HepG2 (cell line): ENCODE measurements around the gene CREB1. TPM values are rescaled to one million over a fixed set of nuclear protein-coding genes. Genes with fewer than 3 reads are reported as not detected.

Source experiments
- AGO2 ChIP-seq: fragments of 200-400 bp; formaldehyde crosslinking; optimal IDR thresholded peaks from 2 replicates; pipeline ENCODE3; 2017; ENCODE audit warnings: mild to moderate bottlenecking, low read depth, low read length, moderate library complexity
- ARNT2 ChIP-seq: sonication (generic); formaldehyde crosslinking; IDR thresholded peaks from 2 replicates; pipeline ENCODE4 v1.8.0; 2022; ENCODE audit warnings: mild to moderate bottlenecking, low read depth, missing genetic modification reagents, moderate library complexity
- GTF3A ChIP-seq: sonication (generic); formaldehyde crosslinking; conservative IDR thresholded peaks from 2 replicates; pipeline ENCODE4 v1.4.0; 2020; ENCODE audit warnings: mild to moderate bottlenecking, missing genetic modification reagents
- MAZ ChIP-seq, 2 experiments: sonication (generic) in 1 of 2; formaldehyde crosslinking in 1 of 2; IDR thresholded peaks; 2 replicates each; pipeline versions ENCODE4 v1.5.0 to v1.6.1; 2012 to 2020; ENCODE audit warnings: low read depth in 2 of 2, mild to moderate bottlenecking in 2 of 2, borderline replicate concordance in 1 of 2, improper control_type of control experiment in 1 of 2, low read length in 1 of 2, missing genetic modification reagents in 1 of 2, moderate library complexity in 1 of 2
- NFE2 ChIP-seq: sonication (generic); formaldehyde crosslinking; IDR thresholded peaks from 2 replicates; pipeline ENCODE4 v1.4.0; 2020; ENCODE audit warnings: missing genetic modification reagents
- RORA ChIP-seq: sonication (generic); formaldehyde crosslinking; IDR thresholded peaks from 2 replicates; pipeline ENCODE4 v1.5.0; 2020; ENCODE audit warnings: mild to moderate bottlenecking, missing genetic modification reagents, moderate library complexity
- SATB2 ChIP-seq: sonication (generic); formaldehyde crosslinking; IDR thresholded peaks from 2 replicates; pipeline ENCODE4 v1.5.0; 2020; ENCODE audit warnings: missing genetic modification reagents
- SYNCRIP ChIP-seq: fragments of 200-400 bp; formaldehyde crosslinking; IDR thresholded peaks from 2 replicates; pipeline ENCODE4 v1.6.1; 2018; ENCODE audit warnings: mild to moderate bottlenecking, low read depth, low read length; ENCODE audit not compliant: insufficient read depth
- TCF7 ChIP-seq: sonication (generic); IDR thresholded peaks from 2 replicates; pipeline ENCODE4 v1.6.1; 2016; ENCODE audit warnings: antibody characterized with exemption, low read depth
- TIGD3 ChIP-seq: sonication (generic); formaldehyde crosslinking; IDR thresholded peaks from 2 replicates; pipeline ENCODE4 v1.5.1; 2020; ENCODE audit warnings: mild to moderate bottlenecking, missing genetic modification reagents, borderline replicate concordance
- U2AF2 ChIP-seq: fragments of 200-400 bp; formaldehyde crosslinking; IDR thresholded peaks from 2 replicates; pipeline ENCODE4 v1.6.1; 2017; ENCODE audit warnings: low read depth, mild to moderate bottlenecking, low read length
- YEATS2 ChIP-seq: sonication (generic); formaldehyde crosslinking; IDR thresholded peaks from 2 replicates; pipeline ENCODE4 v1.4.0; 2020; ENCODE audit warnings: missing genetic modification reagents, borderline replicate concordance
- YEATS4 ChIP-seq: sonication (generic); formaldehyde crosslinking; IDR thresholded peaks from 2 replicates; pipeline ENCODE4 v1.4.0; 2020; ENCODE audit warnings: missing genetic modification reagents, borderline replicate concordance
- ZNF180 ChIP-seq: sonication (generic); formaldehyde crosslinking; IDR thresholded peaks from 2 replicates; pipeline ENCODE4 v1.4.0; 2020; ENCODE audit warnings: low read depth, missing genetic modification reagents, borderline replicate concordance
- ZNF33A ChIP-seq: sonication (generic); formaldehyde crosslinking; IDR thresholded peaks from 2 replicates; pipeline ENCODE4 v1.5.1; 2020; ENCODE audit warnings: missing genetic modification reagents, mild to moderate bottlenecking, moderate library complexity, borderline replicate concordance
- polyA plus RNA-seq, 8 experiments: library from polyadenylated mRNA; depleted of rRNA in 3 of 8; stranded (reverse) in 7 of 8; unstranded in 1 of 8; fragments of >200 nt; fragmentation: Illumina TruSeq in 4 of 8; extraction: Trizol in 4 of 8; gene quantifications; 2 replicates each; pipeline versions ENCODE4 v1.2.1 to v1.2.3, GENCODE V29; 2011 to 2016; ENCODE audit warnings: low read depth in 4 of 8, missing spikeins in 1 of 8, mixed read lengths in 1 of 8; ENCODE audit not compliant: insufficient read depth in 1 of 8
- total RNA-seq, 5 experiments: library from RNA; depleted of rRNA; stranded (reverse); fragments of >200 nt; fragmentation: Illumina TruSeq; extraction: Trizol; gene quantifications; 2 replicates each; pipeline ENCODE4 v1.2.3, GENCODE V29; 2016; ENCODE audit warnings: low read depth in 1 of 5
- TF ChIP-seq, protein P1 (sequence below): sonication (generic); formaldehyde crosslinking; IDR thresholded peaks from 2 replicates; pipeline ENCODE4 v1.4.0; 2020; ENCODE audit warnings: low read depth, missing genetic modification reagents
- TF ChIP-seq, protein P2 (sequence below): sonication (generic); formaldehyde crosslinking; IDR thresholded peaks from 2 replicates; pipeline ENCODE4 v1.8.1; 2022; ENCODE audit warnings: low read depth, mild to moderate bottlenecking, missing genetic modification reagents
- TF ChIP-seq, protein P3 (sequence below): sonication (generic); formaldehyde crosslinking; conservative IDR thresholded peaks from 2 replicates; pipeline ENCODE4 v1.8.0; 2022; ENCODE audit warnings: low read depth, missing genetic modification reagents

The CREB1 gene
- total and polyA plus RNA-seq, 2 of the 13 experiments (the other 11 are each of a cell fraction or from before 2014, with no cell fraction given) = 51.8 to 51.9 TPM

- TF ChIP-seq AGO2 (peak; percentile 82), SYNCRIP (no peak), GTF3A (CRISPR knock-in tag) (0 out of 2 replicates have a peak, but pooled peaks have one; percentile 32), ZNF180 (CRISPR knock-in tag) (no peak), TCF7 (no peak), NFE2 (CRISPR knock-in tag) (no peak), SATB2 (CRISPR knock-in tag) (no peak; the same call in 1 of the 2 replicates), U2AF2 (no peak), RORA (CRISPR knock-in tag) (no peak), TIGD3 (CRISPR knock-in tag) (no peak), ZNF33A (CRISPR knock-in tag) (no peak), YEATS4 (peak; percentile 81), MAZ (IDR thresholded peaks at IDR 0.05; ENCODE audit: borderline replicate concordance, low read depth, low read length) (peak; percentile 99), MAZ (CRISPR knock-in tag; IDR thresholded peaks at IDR 0.05; ENCODE audit: low read depth) (peak; percentile 99), ARNT2 (CRISPR knock-in tag) (peak; percentile 89), YEATS2 (CRISPR knock-in tag) (no peak)
- TF ChIP-seq, protein P1, sequence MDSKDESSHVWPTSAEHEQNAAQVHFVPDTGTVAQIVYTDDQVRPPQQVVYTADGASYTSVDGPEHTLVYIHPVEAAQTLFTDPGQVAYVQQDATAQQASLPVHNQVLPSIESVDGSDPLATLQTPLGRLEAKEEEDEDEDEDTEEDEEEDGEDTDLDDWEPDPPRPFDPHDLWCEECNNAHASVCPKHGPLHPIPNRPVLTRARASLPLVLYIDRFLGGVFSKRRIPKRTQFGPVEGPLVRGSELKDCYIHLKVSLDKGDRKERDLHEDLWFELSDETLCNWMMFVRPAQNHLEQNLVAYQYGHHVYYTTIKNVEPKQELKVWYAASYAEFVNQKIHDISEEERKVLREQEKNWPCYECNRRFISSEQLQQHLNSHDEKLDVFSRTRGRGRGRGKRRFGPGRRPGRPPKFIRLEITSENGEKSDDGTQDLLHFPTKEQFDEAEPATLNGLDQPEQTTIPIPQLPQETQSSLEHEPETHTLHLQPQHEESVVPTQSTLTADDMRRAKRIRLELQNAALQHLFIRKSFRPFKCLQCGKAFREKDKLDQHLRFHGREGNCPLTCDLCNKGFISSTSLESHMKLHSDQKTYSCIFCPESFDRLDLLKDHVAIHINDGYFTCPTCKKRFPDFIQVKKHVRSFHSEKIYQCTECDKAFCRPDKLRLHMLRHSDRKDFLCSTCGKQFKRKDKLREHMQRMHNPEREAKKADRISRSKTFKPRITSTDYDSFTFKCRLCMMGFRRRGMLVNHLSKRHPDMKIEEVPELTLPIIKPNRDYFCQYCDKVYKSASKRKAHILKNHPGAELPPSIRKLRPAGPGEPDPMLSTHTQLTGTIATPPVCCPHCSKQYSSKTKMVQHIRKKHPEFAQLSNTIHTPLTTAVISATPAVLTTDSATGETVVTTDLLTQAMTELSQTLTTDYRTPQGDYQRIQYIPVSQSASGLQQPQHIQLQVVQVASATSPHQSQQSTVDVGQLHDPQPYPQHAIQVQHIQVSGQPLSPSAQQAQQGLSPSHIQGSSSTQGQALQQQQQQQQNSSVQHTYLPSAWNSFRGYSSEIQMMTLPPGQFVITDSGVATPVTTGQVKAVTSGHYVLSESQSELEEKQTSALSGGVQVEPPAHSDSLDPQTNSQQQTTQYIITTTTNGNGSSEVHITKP (CRISPR knock-in tag) = peak; percentile 86
- TF ChIP-seq, protein P2, sequence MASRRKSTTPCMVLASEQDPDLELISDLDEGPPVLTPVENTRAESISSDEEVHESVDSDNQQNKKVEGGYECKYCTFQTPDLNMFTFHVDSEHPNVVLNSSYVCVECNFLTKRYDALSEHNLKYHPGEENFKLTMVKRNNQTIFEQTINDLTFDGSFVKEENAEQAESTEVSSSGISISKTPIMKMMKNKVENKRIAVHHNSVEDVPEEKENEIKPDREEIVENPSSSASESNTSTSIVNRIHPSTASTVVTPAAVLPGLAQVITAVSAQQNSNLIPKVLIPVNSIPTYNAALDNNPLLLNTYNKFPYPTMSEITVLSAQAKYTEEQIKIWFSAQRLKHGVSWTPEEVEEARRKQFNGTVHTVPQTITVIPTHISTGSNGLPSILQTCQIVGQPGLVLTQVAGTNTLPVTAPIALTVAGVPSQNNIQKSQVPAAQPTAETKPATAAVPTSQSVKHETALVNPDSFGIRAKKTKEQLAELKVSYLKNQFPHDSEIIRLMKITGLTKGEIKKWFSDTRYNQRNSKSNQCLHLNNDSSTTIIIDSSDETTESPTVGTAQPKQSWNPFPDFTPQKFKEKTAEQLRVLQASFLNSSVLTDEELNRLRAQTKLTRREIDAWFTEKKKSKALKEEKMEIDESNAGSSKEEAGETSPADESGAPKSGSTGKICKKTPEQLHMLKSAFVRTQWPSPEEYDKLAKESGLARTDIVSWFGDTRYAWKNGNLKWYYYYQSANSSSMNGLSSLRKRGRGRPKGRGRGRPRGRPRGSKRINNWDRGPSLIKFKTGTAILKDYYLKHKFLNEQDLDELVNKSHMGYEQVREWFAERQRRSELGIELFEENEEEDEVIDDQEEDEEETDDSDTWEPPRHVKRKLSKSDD = peak; percentile 74; the same call in 1 of the 2 replicates
- TF ChIP-seq, protein P3, sequence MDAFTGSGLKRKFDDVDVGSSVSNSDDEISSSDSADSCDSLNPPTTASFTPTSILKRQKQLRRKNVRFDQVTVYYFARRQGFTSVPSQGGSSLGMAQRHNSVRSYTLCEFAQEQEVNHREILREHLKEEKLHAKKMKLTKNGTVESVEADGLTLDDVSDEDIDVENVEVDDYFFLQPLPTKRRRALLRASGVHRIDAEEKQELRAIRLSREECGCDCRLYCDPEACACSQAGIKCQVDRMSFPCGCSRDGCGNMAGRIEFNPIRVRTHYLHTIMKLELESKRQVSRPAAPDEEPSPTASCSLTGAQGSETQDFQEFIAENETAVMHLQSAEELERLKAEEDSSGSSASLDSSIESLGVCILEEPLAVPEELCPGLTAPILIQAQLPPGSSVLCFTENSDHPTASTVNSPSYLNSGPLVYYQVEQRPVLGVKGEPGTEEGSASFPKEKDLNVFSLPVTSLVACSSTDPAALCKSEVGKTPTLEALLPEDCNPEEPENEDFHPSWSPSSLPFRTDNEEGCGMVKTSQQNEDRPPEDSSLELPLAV (CRISPR knock-in tag) = 0 out of 2 replicates have a peak, but pooled peaks have one; percentile 63
Measured at GRCh38 chr2:207625014-207625907, 95.5 kb downstream of the CREB1 start, which contains the start of gene METTL21A (continued).
